G401.6 (cell line): ENCODE data around the gene ST3GAL4.
"Not testable (repeated sequence)": the region's sequence is repeated elsewhere in the genome, so short reads cannot be mapped to it uniquely, and the experiment has no call there.

Source experiments
- FAIRE-seq: peaks from 2 replicates; lab custom pipeline; 2012; peaks lifted over from hg19 to GRCh38; lab: Jason Lieb, UNC

The ST3GAL4 gene

GRCh38 chr11:126365508-126365907 lies 10.0 kb downstream of the ST3GAL4 start:
- FAIRE-seq, result not testable (repeated sequence)

- no peak for FAIRE-seq
Observed at GRCh38 chr11:126366064-126366822, 10.8 kb downstream of the ST3GAL4 start.

GRCh38 chr11:126366823-126367654 lies 11.6 kb downstream of the ST3GAL4 start:
- not testable (repeated sequence) for FAIRE-seq

- not testable (repeated sequence) for FAIRE-seq
Observed at GRCh38 chr11:126367806-126368205, 12.3 kb downstream of the ST3GAL4 start.

- not testable (repeated sequence) for FAIRE-seq
Observed at GRCh38 chr11:126368336-126369119, 13.0 kb downstream of the ST3GAL4 start.

GRCh38 chr11:126370016-126370415 lies 14.5 kb downstream of the ST3GAL4 start:
- FAIRE-seq, result no peak

- FAIRE-seq, result no peak
Observed at GRCh38 chr11:126371595-126371994, 16.1 kb downstream of the ST3GAL4 start.

GRCh38 chr11:126373389-126374066 lies 18.0 kb downstream of the ST3GAL4 start:
- not testable (repeated sequence) for FAIRE-seq

GRCh38 chr11:126374562-126375300 lies 19.2 kb downstream of the ST3GAL4 start:
- FAIRE-seq, result not testable (repeated sequence)

- FAIRE-seq, result no peak
Observed at GRCh38 chr11:126375726-126376125, 20.2 kb downstream of the ST3GAL4 start.

- FAIRE-seq, result no peak
Observed at GRCh38 chr11:126378763-126379162, 23.3 kb downstream of the ST3GAL4 start.

GRCh38 chr11:126380909-126381308 lies 25.4 kb downstream of the ST3GAL4 start:
- FAIRE-seq, result no peak

- not testable (repeated sequence) for FAIRE-seq
Observed at GRCh38 chr11:126381960-126382359, 26.5 kb downstream of the ST3GAL4 start.

- not testable (repeated sequence) for FAIRE-seq
Observed at GRCh38 chr11:126382641-126383040, 27.2 kb downstream of the ST3GAL4 start.

GRCh38 chr11:126383339-126384335 lies 28.2 kb downstream of the ST3GAL4 start:
- FAIRE-seq, result no peak

- FAIRE-seq, result no peak
Observed at GRCh38 chr11:126384449-126385070, 29.1 kb downstream of the ST3GAL4 start.

- no peak for FAIRE-seq
Observed at GRCh38 chr11:126385991-126386728, 30.7 kb downstream of the ST3GAL4 start.

- FAIRE-seq, result not testable (repeated sequence)
Observed at GRCh38 chr11:126386729-126387071, 31.2 kb downstream of the ST3GAL4 start.

- FAIRE-seq, result no peak
Observed at GRCh38 chr11:126387857-126388256, 32.4 kb downstream of the ST3GAL4 start.
